ENCODE data around the gene PPDPF.

The PPDPF gene

DNA sequence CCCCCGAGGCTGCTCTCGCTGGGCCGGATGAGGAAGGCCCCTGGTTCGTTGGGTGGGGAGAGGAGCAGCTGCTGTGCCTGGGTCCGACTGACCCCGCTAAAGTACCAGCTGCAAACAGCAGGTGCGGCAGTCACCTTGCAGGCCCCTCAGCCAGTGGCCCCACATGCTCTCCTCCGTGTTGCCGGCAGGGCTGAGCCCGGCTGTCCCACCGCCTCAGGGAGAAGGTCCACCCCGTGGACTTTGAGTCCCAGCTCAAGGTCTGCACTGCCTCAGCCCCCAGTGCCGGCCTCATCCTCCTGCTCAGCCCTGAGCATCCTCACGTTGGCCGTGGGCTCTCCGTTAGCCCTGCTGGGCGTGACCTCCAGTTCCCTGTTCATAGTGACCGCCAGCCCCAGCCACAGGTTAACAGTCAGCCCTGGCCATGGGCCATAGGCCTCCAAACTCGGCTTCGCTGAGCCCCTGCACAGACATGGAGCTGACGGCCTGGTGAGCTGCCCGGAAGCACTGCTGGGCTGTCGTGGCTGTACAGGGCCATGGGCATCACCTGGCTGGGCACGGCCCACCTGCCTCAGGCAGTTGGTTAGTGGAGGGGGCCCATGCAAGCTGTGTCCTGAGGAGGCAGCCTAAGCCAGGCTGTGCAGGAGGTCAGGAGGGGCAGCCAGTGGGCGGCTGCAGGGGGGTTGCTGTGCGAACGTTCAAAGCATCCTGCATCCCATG lies 23.8 kb downstream of the PPDPF start:
- in situ Hi-C loops (cut with MboI; ENCODE audit: low pct_unique_long_range_greater_than_20kb, low sequenced_read_pairs, unreplicated experiment) = no loop called here
- TF ChIP-seq, protein P1, sequence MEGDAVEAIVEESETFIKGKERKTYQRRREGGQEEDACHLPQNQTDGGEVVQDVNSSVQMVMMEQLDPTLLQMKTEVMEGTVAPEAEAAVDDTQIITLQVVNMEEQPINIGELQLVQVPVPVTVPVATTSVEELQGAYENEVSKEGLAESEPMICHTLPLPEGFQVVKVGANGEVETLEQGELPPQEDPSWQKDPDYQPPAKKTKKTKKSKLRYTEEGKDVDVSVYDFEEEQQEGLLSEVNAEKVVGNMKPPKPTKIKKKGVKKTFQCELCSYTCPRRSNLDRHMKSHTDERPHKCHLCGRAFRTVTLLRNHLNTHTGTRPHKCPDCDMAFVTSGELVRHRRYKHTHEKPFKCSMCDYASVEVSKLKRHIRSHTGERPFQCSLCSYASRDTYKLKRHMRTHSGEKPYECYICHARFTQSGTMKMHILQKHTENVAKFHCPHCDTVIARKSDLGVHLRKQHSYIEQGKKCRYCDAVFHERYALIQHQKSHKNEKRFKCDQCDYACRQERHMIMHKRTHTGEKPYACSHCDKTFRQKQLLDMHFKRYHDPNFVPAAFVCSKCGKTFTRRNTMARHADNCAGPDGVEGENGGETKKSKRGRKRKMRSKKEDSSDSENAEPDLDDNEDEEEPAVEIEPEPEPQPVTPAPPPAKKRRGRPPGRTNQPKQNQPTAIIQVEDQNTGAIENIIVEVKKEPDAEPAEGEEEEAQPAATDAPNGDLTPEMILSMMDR (IDR thresholded peaks at IDR 0.05; ENCODE audit: extremely low read depth, insufficient read depth, missing control alignments) = no peak
- no peak for DNase-seq (ENCODE audit: low spot score)

DNA sequence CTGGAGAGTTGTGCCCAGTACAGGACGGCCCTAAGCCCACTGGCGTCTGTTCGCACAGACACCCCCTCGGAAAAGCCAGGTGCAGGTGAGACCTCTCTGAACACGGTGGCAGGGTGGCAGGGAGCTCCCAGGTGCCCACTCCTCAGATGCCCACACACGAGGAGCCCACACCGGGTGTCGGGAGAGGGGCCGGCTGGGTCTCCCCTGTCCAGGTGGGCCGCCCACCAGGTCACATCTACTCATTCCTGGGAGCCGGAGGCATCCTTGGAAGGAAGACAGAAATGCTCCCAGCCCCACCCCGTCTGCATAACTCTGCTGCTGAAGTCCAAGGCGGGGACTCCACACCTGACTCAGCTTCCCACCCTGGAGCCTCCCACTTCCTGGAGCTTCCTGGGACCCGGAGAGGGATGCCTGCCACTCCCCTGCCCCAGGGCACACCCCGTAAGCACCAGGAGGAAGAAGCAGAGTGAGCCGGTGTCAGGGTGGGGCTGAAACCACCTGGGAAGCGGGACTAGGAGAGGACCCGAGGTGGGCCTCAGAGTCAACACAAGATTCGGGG lies 24.5 kb downstream of the PPDPF start:
- in situ Hi-C loops (cut with MboI; ENCODE audit: low pct_unique_long_range_greater_than_20kb, low sequenced_read_pairs, unreplicated experiment) = no loop called here
- TF ChIP-seq, protein P1 (IDR thresholded peaks at IDR 0.05; ENCODE audit: extremely low read depth, insufficient read depth, missing control alignments) = no peak
- no peak for DNase-seq (ENCODE audit: low spot score)

DNA sequence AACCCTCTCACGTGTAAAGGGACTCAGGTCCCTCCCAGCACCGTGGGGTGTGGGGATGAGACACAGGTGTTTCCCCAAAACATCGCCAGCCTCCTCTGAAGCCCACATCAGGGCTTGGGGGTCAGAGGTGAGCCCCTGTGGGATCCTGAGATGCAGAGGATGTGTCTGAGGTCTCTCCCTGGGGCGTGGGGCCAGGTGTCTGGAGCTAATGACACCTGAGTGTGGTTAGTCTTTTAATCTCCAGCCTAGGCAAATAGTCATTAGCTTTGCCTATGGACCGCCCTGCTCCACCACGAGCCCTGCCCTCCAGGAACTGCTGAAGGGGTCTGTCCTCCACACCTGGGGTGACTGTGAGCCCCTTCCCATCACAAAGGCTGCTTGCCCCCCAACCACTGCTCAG lies 25.2 kb downstream of the PPDPF start:
- in situ Hi-C loops (cut with MboI; ENCODE audit: low pct_unique_long_range_greater_than_20kb, low sequenced_read_pairs, unreplicated experiment) = no loop called here
- TF ChIP-seq, protein P1 (IDR thresholded peaks at IDR 0.05; ENCODE audit: extremely low read depth, insufficient read depth, missing control alignments) = no peak
- DNase-seq (ENCODE audit: low spot score) = no peak

DNA sequence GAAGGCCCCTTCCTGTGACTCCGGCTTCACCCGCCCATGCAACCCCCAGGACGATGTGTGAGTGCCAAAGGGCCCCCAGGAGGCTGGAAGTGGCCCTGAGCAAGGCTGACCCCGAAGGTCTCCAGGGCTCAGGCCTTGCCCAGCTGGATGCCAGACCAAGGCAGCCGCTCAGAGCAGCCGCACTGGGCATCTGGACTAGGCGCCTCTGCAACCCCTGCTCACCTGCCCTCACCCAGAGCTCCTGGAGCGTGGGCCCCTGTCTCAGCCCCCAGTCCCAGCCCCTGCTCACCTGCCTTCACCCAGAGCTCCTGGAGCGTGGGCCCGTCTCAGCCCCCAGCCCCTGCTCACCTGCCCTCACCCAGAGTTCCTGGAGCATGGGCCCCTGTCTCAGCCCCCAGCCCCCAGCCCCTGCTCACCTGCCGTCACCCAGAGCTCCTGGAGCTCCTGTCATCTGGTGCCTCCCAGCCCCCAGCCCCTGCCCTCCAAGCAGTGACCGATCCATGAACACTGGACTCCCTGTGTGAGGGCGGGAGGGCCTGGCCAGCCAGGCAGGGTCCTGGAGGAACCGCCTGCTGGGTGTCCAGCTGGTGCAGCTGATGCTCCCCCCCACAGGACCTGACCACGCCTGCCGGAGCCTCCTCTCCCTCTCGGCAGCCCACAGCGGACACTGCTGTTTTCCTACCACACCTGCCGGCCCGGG lies 25.8 kb downstream of the PPDPF start:
- DNase-seq (ENCODE audit: low spot score) = no peak
- TF ChIP-seq, protein P1 (IDR thresholded peaks at IDR 0.05; ENCODE audit: extremely low read depth, insufficient read depth, missing control alignments) = no peak
- in situ Hi-C loops (cut with MboI; ENCODE audit: low pct_unique_long_range_greater_than_20kb, low sequenced_read_pairs, unreplicated experiment) = no loop called here

DNA sequence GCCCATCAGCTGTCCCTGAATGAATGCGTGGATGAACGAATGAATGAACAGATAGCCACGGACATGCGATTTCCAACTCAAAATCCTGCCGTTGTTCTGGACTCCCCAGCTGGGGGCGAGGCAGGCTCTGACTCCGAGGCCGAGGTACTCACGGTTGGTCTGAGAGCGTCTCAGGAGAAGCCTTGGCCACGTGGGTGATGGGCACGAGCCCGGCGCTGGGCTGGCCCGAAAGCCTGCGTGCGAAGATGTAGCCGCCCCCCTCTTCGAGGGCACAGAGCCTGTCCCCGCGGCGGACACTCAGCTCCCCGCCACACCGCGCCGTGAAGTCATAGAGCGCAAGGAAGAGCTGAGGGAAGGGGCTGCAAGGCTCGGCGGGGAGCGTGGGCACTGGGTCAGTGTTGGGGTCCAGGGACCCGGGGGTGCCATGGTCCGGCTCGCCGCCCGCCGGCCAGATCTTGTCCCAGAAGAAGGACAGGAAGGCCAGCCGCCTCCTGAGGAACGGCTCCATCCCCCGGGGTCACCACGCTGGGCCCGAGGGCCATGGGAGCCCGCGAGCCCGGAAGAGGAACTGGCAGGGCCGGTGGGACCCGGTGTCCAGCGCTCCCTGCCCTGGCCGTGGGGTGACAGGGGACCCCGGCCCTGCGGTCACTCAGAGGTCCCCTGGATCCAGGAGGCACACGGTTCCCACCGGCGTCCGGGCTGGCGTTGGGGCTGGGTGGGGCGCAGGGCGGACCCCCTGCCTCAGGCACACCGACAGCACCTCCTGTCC lies 26.6 kb downstream of the PPDPF start:
- in situ Hi-C loops (cut with MboI; ENCODE audit: low pct_unique_long_range_greater_than_20kb, low sequenced_read_pairs, unreplicated experiment) = no loop called here
- TF ChIP-seq, protein P1 (IDR thresholded peaks at IDR 0.05; ENCODE audit: extremely low read depth, insufficient read depth, missing control alignments) = no peak
- no peak for DNase-seq (ENCODE audit: low spot score)

DNA sequence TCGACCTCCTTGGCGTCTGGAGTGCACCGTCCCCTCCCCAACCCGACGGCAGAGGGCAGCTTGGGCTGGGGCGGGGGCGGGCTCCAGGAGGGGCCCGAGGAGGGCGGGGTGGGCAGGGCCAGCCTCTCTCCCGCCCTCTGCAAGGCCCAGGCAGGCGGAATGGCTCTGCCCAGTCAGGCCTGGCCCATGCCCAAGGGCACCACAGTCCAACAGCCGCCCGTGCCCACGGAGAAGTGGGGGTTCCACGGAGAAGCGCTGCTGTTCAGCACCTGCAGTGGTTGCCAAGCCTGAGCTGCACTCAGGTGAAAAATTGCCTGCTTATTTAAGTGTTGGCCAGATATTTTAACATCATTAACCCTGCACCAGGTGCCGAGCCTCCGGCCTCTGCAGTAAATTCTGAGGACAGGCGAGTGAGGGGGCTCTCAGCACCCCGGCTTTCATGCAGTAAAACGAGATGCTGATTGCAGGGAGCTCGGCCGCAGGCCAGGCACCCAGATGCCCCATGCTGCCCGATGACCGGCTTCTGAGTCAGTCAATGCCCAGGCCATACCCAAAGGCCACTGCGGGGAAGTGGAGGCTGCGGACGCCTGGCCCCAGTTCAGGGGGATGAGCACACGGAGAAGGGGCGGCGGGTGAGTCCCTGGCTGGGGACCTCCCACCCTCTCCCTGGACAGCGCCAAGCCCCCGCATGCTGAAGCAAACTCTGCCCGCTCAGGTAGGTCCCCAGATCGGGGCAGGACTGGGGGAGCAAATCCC lies 27.3 kb downstream of the PPDPF start, which contains the start of gene SRMS:
SRMS (minus strand) TSS at position 25 of the 756 bp plus-strand sequence. CDS start 286 bp downstream, outside the sequence.
- TF ChIP-seq, protein P1 (IDR thresholded peaks at IDR 0.05; ENCODE audit: extremely low read depth, insufficient read depth, missing control alignments) = no peak
- no peak for DNase-seq (ENCODE audit: low spot score)
- in situ Hi-C loops (cut with MboI; ENCODE audit: low pct_unique_long_range_greater_than_20kb, low sequenced_read_pairs, unreplicated experiment) = no loop called here

All from GM13977 (cell line).